ENCODE results near the gene CRYBG2. TPM values are rescaled to one million over a fixed set of nuclear protein-coding genes. Genes with fewer than 3 reads are reported as not detected.
"Not testable (repeated sequence)": the region's sequence is repeated elsewhere in the genome, so short reads cannot be mapped to it uniquely, and the experiment has no call there.

Gene CRYBG2
- total RNA-seq, 1 donor from 2014 or later: 2.1 TPM

GRCh38 chr1:26373789-26374188 is 19.9 kb upstream of the CRYBG2 start:
- H3K27ac ChIP-seq: no peak overlapping the region
- no peak for TF ChIP-seq CTCF (IDR thresholded peaks at IDR 0.05)
- H3K9me3 ChIP-seq: no peaks in the 10 kb centered on the region
- no peak for ATAC-seq
- H3K4me3 ChIP-seq: no peak overlapping the region
- no peak for DNase-seq
- H3K4me1 ChIP-seq: peaks cover 12% of the 10 kb centered on the region
- intact Hi-C loops (cut with DNase I): no loop called here
- no peaks in the 10 kb centered on the region for H3K36me3 ChIP-seq
- peaks cover 4% of the 10 kb centered on the region for H3K27me3 ChIP-seq (ENCODE audit: low read depth)

DNA sequence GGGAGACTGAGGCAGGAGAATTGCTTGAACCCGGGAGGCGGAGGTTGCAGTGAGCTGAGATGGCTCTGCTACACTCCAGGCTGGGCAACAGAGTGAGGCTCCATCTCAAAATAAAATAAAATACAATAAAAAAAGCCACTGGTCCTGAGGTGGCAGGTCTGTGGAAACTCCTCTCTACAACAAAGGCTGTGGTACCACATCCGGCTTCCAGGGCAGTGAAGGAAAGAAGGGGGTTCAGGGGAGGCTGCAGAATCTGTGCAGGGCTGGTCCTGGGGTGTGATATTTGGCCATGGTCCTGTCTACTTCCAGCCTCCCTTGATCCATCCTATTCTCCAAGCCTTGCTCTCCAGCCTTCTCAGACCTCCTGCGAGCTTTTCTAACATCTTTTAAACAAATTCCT is 19.4 kb upstream of the CRYBG2 start:
- no peak for TF ChIP-seq CTCF (IDR thresholded peaks at IDR 0.05)
- ATAC-seq (no peak), DNase-seq (no peak)
- intact Hi-C loops (cut with DNase I): no loop called here
- Histone ChIP-seq H3K27ac (no peak overlapping the region), H3K36me3 (no peaks in the 10 kb centered on the region), H3K4me3 (no peak overlapping the region), H3K27me3 (ENCODE audit: low read depth) (peaks cover 4% of the 10 kb centered on the region), H3K9me3 (no peaks in the 10 kb centered on the region), H3K4me1 (peaks cover 9% of the 10 kb centered on the region)

DNA sequence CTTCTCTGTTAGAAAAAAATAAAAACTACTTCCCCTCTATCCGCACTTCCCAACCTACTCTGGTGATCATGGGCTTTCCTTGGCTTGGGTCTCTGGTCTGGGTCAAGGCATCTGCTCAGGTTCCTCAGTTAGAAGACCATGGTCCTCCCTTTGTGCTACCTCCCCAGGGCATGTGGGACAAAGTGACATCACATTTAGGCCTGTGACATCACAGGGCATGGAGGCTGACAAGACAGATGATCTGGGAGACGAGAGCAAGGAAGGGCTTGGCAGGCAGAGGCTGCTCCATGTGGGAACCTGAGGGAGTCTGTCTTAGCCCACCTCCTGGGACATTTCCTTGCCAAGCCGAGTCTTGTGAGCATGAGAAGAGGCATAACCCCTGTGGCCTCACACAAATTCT is 18.7 kb upstream of the CRYBG2 start, which contains the start of gene ZNF683:
TSS of gene ZNF683 (minus strand) at position 140 of the 400 bp plus-strand sequence. CDS start 4,179 bp downstream, outside the sequence.
- H3K4me3 ChIP-seq; H3K4me1 ChIP-seq; H3K27me3 ChIP-seq (ENCODE audit: low read depth); H3K9me3 ChIP-seq; H3K36me3 ChIP-seq; H3K27ac ChIP-seq; intact Hi-C loops (cut with DNase I): not testable (repeated sequence)
- DNase-seq: peak; percentile 4
- ATAC-seq: peak in 1 of 2 donors; percentile 9

- DNase-seq: no peak
- no peaks in the 10 kb centered on the region for H3K4me1 ChIP-seq
- intact Hi-C loops (cut with DNase I): no loop called here
- ATAC-seq: no peak
- H3K4me3 ChIP-seq: no peak overlapping the region
- H3K27ac ChIP-seq: no peak overlapping the region
- no peaks in the 10 kb centered on the region for H3K9me3 ChIP-seq
- TF ChIP-seq CTCF (IDR thresholded peaks at IDR 0.05): no peak
- no peaks in the 10 kb centered on the region for H3K36me3 ChIP-seq
- H3K27me3 ChIP-seq (ENCODE audit: low read depth): peaks cover 4% of the 10 kb centered on the region
Observed at GRCh38 chr1:26372039-26372438, 18.1 kb upstream of the CRYBG2 start.

DNA sequence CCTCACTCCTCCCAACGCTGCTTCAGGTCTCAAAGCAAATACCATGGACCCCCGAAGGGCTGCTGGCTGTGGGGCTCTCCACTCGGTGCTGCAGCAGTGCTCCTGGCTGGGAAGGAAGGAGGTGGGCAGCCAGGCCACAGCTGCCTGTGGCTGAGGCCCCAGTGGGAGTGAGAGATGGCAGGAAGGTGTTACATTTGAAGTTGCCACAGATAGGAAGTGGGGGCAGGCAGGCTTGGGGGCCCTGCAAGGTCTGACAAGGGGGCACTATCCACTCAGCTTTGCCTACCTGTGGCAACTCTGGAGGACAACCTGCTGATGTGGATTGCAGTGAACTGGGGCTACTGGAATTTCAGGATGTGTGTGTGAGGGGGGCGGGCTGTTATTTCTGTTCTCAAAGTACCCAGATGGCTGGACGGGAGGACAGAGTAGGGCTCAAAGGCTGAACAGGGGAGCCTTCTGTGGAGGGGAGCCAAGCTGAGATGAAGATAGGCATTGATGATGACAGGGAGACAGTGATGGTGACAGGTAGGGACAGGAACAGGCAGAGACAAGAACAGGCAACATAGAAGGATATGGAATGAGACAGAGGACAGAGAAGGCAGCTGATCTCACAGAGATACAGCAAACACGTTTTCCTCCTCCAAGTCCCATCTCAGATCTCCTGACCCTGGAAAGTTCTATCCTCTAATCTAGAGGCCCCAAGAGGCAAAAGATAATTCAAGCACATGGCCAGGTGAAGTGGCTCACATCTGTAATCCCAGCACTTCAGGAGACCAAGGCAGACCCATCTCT is 16.9 kb upstream of the CRYBG2 start:
- Histone ChIP-seq H3K27me3 (ENCODE audit: low read depth) (peaks cover 4% of the 10 kb centered on the region), H3K27ac (no peak overlapping the region)
- DNase-seq: no peak

More for the DNA sequence above, 16.9 kb upstream of the CRYBG2 start:
- no peak for TF ChIP-seq CTCF (IDR thresholded peaks at IDR 0.05)
- H3K4me1 ChIP-seq: no peaks in the 10 kb centered on the region
- no peak for ATAC-seq
- intact Hi-C loops (cut with DNase I): no loop called here
- no peak overlapping the region for H3K4me3 ChIP-seq
- no peaks in the 10 kb centered on the region for H3K9me3 ChIP-seq
- H3K36me3 ChIP-seq: no peaks in the 10 kb centered on the region
